Stomach (tissue), 9 donors: Measurements from ENCODE around the gene NANOS1. TPM values are rescaled to one million over a fixed set of nuclear protein-coding genes. Genes with fewer than 3 reads are reported as not detected.

Experiments used
- DNase-seq, 2 donors: peaks; one replicate each; pipeline versions ENCODE4 v3.0.0 to v3.0.0-alpha.2; 2013 to 2019
- H3K27ac ChIP-seq, 5 donors: fragments of 200-600 bp in 4 of 5; sonication (generic) in 4 of 5; one replicate each; pipeline ENCODE4 v1.5.1; 2013 to 2019; ENCODE audit warnings: mild to moderate bottlenecking in 1 of 5, moderate library complexity in 1 of 5
- H3K27me3 ChIP-seq, 3 donors: fragments of 200-600 bp; sonication (generic); one replicate each; pipeline ENCODE4 v1.5.1; 2017 to 2019; ENCODE audit warnings: mixed run types in 1 of 3
- H3K36me3 ChIP-seq, 4 donors: fragments of 200-600 bp; sonication (generic); 1 replicate in 3 of 4; 2 replicates in 1 of 4; pipeline ENCODE4 v1.5.1; 2016 to 2019
- H3K4me1 ChIP-seq, 4 donors: fragments of 200-600 bp; sonication (generic); one replicate each; pipeline ENCODE4 v1.5.1; 2016 to 2019
- H3K4me3 ChIP-seq, 4 donors: fragments of 200-600 bp; sonication (generic) in 3 of 4; one replicate each; pipeline ENCODE4 v1.5.1; 2016 to 2019; ENCODE audit warnings: mild to moderate bottlenecking in 1 of 4
- H3K9me3 ChIP-seq, 4 donors: fragments of 200-600 bp; sonication (generic); one replicate each; pipeline ENCODE4 v1.5.1; 2016 to 2019
- EP300 ChIP-seq: sonication (generic); formaldehyde crosslinking; IDR thresholded peaks from one replicate; pipeline ENCODE4 v1.6.1; 2017; ENCODE audit warnings: antibody characterized with exemption
- POLR2A ChIP-seq, 4 donors: fragments of 450-650 bp; IDR thresholded peaks; one replicate each; pipeline ENCODE4 v1.6.1; 2016; ENCODE audit warnings: antibody characterized with exemption in 4 of 4, control low read depth in 2 of 4, mild to moderate bottlenecking in 1 of 4, moderate library complexity in 1 of 4
- POLR2AphosphoS5 ChIP-seq, 3 donors: sonication (generic); formaldehyde crosslinking; IDR thresholded peaks; one replicate each; pipeline ENCODE4 v1.6.1; 2016; ENCODE audit warnings: antibody characterized with exemption in 3 of 3
- WGBS, 5 donors: extraction: QIAGEN DNeasy Blood & Tissue Kit in 3 of 5; methylation state at CpG; one replicate each; pipeline versions ENCODE4 v1.1.5 to v1.1.7; 2013 to 2018; 5-methylcytosine and 5-hydroxymethylcytosine counted together
- intact Hi-C: fragments of 100-400 bp; cut with DNase I; formaldehyde crosslinking; loops from one replicate; pipeline ENCODE4 v1.15.1; 2023; ENCODE audit warnings: low total_unique reads
- polyA plus RNA-seq, 3 donors: library from polyadenylated mRNA; stranded (reverse); fragments of 200-250 nt; gene quantifications; one replicate each; pipeline ENCODE4 v1.2.3, GENCODE V29; 2013
- total RNA-seq, 5 donors: library from RNA; depleted of rRNA; stranded (reverse); fragments of >200 nt; gene quantifications; one replicate each; pipeline versions ENCODE4 v1.1.0 to v1.2.3, GENCODE V29; 2014 to 2016
- TF ChIP-seq, protein P1 (sequence below), 7 experiments: fragments of 450-650 bp in 4 of 7; fragments of 200-600 bp in 3 of 7; sonication (generic) in 3 of 7; IDR thresholded peaks; one replicate each; pipeline ENCODE4 v1.5.1; 2016 to 2019; ENCODE audit warnings: antibody characterized with exemption in 7 of 7, control low read depth in 2 of 7, mild to moderate bottlenecking in 1 of 7
- donor health status: healthy with polysubstance abuse.
- donor health status: Bipolar disorder and iron deficiency.
- donor health status: healthy.

The NANOS1 gene
- total and polyA plus RNA-seq, 8 donors = under 0.01 to 16.1 (median 3.7) TPM

DNA sequence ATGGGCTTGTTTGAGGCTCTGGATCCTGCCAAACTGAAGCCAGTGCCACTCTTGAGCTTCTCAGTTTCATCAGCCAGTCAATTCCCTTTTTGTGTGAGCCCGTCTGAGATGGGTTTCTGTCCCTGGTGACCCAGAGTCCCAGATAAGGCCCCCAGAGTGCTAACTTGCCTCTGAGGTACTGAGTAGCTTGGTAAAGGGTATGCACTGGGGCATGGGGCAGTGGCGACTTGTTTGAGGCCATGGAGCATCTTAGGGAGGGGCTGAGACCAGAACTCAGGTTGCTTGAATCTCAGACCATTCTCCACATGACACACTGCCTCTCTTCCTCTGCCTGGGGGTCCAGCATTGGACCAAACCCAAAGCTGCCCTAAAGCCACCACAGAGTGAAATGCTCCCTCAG is 35.2 kb upstream of the NANOS1 start:
- WGBS, 5 donors = 76 to 88% (median 85%) methylated on average over 2 of the region's 2 CpGs
- Histone ChIP-seq H3K36me3 (no peaks in the 10 kb centered on the region), H3K27ac (no peak overlapping the region), H3K4me1 (no peaks in the 10 kb centered on the region), H3K4me3 (no peak overlapping the region), H3K27me3 (no peaks in the 10 kb centered on the region), H3K9me3 (peaks cover 0 to 4% (median 0%) of the 10 kb centered on the region in 4 donors)
- TF ChIP-seq POLR2AphosphoS5 (IDR thresholded peaks at IDR 0.05) = no peak
- TF ChIP-seq, protein P1, sequence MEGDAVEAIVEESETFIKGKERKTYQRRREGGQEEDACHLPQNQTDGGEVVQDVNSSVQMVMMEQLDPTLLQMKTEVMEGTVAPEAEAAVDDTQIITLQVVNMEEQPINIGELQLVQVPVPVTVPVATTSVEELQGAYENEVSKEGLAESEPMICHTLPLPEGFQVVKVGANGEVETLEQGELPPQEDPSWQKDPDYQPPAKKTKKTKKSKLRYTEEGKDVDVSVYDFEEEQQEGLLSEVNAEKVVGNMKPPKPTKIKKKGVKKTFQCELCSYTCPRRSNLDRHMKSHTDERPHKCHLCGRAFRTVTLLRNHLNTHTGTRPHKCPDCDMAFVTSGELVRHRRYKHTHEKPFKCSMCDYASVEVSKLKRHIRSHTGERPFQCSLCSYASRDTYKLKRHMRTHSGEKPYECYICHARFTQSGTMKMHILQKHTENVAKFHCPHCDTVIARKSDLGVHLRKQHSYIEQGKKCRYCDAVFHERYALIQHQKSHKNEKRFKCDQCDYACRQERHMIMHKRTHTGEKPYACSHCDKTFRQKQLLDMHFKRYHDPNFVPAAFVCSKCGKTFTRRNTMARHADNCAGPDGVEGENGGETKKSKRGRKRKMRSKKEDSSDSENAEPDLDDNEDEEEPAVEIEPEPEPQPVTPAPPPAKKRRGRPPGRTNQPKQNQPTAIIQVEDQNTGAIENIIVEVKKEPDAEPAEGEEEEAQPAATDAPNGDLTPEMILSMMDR (IDR thresholded peaks at IDR 0.05) = no peak
- no peak for TF ChIP-seq POLR2A (IDR thresholded peaks at IDR 0.05)
- TF ChIP-seq EP300 = no peak
- DNase-seq = no peak
- intact Hi-C loops = no loop called here

DNA sequence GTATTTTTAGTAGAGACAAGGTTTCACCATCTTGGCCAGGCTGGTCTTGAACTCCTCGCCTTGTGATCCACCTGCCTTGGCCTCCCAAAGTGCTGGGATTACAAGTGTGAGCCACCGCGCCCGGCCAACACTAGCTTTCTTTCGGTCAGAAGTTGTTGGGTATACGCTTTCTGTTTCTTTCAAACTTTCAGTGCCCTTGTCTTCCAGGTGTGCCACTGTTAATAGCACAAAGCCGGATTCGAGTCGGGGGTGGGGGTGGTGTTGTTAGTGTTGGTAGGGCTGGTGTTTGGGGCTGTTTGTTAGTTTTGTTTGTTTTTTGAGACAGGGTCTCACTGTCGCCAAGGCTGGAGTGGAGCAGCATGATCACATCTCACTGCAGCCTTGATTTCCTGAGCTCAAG is 33.8 kb upstream of the NANOS1 start:
- TF ChIP-seq, protein P1 (IDR thresholded peaks at IDR 0.05) = no peak
- no peak for TF ChIP-seq POLR2AphosphoS5 (IDR thresholded peaks at IDR 0.05)
- no peak for TF ChIP-seq POLR2A (IDR thresholded peaks at IDR 0.05)
- no peak for TF ChIP-seq EP300
- DNase-seq = no peak
- intact Hi-C loops = no loop called here
- no peaks in the 10 kb centered on the region for H3K4me1 ChIP-seq
- no peaks in the 10 kb centered on the region for H3K36me3 ChIP-seq
- no peaks in the 10 kb centered on the region for H3K9me3 ChIP-seq
- H3K27ac ChIP-seq = no peak overlapping the region
- 84 to 89% (median 88%) methylated on average over 10 of the region's 10 CpGs for WGBS, 5 donors
- no peaks in the 10 kb centered on the region for H3K27me3 ChIP-seq
- H3K4me3 ChIP-seq = no peak overlapping the region

DNA sequence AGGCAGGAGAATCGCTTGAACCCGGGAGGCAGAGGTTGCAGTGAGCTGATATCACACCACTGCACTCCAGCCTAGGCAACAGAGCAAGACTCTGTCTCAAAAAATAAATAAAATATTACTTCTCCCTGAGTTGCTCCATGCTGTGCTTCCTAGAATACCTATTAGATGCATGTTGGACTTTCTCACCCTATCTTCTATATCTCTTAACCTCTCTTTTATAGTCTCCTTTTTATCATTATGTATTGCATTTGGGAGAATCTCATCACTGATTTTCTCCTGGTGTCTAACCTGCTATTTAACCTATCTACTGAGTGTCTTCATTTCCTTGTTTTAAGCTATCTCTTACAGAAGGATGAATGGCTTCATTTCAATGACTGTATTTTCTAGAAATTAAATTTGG is 32.1 kb upstream of the NANOS1 start:
- 86 to 97% (median 95%) methylated on average over 2 of the region's 2 CpGs for WGBS, 5 donors
- no peak overlapping the region for H3K27ac ChIP-seq
- H3K4me3 ChIP-seq = no peak overlapping the region
- intact Hi-C loops = no loop called here
- TF ChIP-seq EP300 (no peak), POLR2A (IDR thresholded peaks at IDR 0.05) (no peak), POLR2AphosphoS5 (IDR thresholded peaks at IDR 0.05) (no peak)
- no peaks in the 10 kb centered on the region for H3K4me1 ChIP-seq
- H3K36me3 ChIP-seq = no peaks in the 10 kb centered on the region
- no peak for DNase-seq
- H3K27me3 ChIP-seq = peaks cover 0 to 4% (median 0%) of the 10 kb centered on the region in 3 donors
- no peaks in the 10 kb centered on the region for H3K9me3 ChIP-seq

DNA sequence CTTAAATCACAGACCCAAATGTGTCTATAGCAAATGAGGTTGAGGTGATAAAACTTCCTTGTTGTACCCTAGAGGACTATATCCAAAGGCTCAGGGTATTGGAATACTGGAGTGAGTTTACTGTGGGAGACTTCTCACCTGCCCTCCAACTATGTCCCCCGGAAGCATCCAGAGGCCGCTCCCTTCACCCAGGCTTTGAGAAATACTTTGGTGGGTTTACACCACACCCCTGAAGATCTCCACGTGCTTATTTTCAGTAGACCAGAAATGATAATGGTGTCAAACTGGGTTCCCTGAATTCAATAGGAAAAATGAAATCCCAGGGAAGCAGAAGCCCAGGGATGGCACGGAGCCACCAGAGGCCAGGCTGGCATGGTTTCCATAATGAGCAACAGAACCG is 31.3 kb upstream of the NANOS1 start:
- no peak for DNase-seq

More for the DNA sequence above, 31.3 kb upstream of the NANOS1 start:
- H3K9me3 ChIP-seq = no peaks in the 10 kb centered on the region
- H3K4me1 ChIP-seq = no peaks in the 10 kb centered on the region
- no peaks in the 10 kb centered on the region for H3K36me3 ChIP-seq
- peaks cover 0 to 6% (median 0%) of the 10 kb centered on the region in 3 donors for H3K27me3 ChIP-seq
- no peak overlapping the region for H3K27ac ChIP-seq
- intact Hi-C loops = no loop called here
- TF ChIP-seq POLR2AphosphoS5 (IDR thresholded peaks at IDR 0.05) = no peak
- TF ChIP-seq POLR2A (IDR thresholded peaks at IDR 0.05) = no peak
- TF ChIP-seq, protein P1 (IDR thresholded peaks at IDR 0.05) = no peak
- TF ChIP-seq EP300 = no peak
- WGBS, 5 donors = 89 to 94% (median 92%) methylated on average over 5 of the region's 5 CpGs
- no peak overlapping the region for H3K4me3 ChIP-seq
